Measurements from ENCODE around the gene RPP40. TPM values are rescaled to one million over a fixed set of nuclear protein-coding genes. Genes with fewer than 3 reads are reported as not detected.

Gene RPP40, protein sequence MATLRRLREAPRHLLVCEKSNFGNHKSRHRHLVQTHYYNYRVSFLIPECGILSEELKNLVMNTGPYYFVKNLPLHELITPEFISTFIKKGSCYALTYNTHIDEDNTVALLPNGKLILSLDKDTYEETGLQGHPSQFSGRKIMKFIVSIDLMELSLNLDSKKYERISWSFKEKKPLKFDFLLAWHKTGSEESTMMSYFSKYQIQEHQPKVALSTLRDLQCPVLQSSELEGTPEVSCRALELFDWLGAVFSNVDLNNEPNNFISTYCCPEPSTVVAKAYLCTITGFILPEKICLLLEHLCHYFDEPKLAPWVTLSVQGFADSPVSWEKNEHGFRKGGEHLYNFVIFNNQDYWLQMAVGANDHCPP
- 19.3 and 23.2 TPM in 2 replicates for total RNA-seq (ENCODE audit: low replicate concordance)

DNA sequence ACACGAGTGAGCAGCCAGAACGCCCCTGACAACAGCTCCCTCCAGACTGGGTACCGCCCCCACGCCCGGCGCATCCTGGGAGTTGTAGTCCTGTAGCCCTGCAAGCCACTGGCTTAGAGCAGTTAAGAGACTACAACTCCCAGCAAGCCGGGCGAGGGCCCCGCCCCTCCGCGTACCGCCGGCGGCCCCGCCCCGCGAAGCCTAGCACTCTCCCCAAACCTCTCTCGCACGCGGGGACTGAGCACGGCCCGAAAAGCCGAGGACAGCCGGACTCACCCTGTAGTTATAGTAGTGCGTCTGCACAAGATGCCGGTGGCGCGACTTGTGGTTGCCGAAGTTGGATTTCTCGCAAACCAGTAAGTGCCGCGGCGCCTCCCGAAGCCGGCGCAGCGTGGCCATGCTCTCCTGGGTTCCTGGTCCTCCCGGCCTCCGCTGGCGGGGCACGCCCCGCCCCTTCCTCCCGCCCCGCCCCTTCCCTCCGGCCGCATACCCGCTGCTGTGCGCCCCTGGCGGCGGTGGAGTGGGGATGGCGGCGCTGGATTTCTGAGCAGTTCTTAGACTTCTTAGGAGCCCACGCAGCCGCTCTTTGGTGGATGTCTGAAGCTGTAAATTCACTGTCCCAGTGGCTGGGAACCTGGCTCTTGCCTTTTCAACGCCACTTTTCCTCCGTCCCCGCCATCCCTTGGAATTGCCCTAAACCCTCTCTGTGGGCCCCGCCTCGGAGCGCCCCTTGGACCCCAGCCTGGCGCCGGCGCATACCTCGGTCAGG, at the start of gene RPP40:
Gene RPP40, minus strand, starts transcription at position 434 of the 769 bp plus-strand sequence. Its CDS starts 35 bp downstream, at position 399.
- Histone ChIP-seq H3K4me2 (peak within 1 kb of the TSS; percentile 79), H3K9ac (no peak within 1 kb of the TSS), H3F3A (ENCODE audit: low read depth) (no peaks in the 10 kb centered on the region), H3K79me2 (ENCODE audit: low read depth) (no peaks in the 10 kb centered on the region), H4K20me1 (ENCODE audit: low read depth) (no peaks in the 10 kb centered on the region), H3K27ac (no peak within 1 kb of the TSS), H3K4me1 (no peaks in the 10 kb centered on the region), H3K9me3 (ENCODE audit: low read depth) (no peaks in the 10 kb centered on the region), H3K27me3 (no peaks in the 10 kb centered on the region), H3K36me3 (no peaks in the 10 kb centered on the region), H2AFZ (replicated peaks) (peak within 1 kb of the TSS; percentile 98), H3K4me3 (peak within 1 kb of the TSS; percentile 64)
- peaks cover 14% of the 10 kb centered on the region for H3K36me3 Mint-ChIP-seq
- peak within 1 kb of the TSS; percentile 91 for H3K4me3 Mint-ChIP-seq
- peak within 1 kb of the TSS; percentile 97 for H3K27ac Mint-ChIP-seq
- H3K9me3 Mint-ChIP-seq, result no peaks in the 10 kb centered on the region
- DNase-seq (ENCODE audit: low spot score), result peak; percentile 97
- TF ChIP-seq EZH2phosphoT487 (IDR thresholded peaks at IDR 0.05), result no peak
- peak; percentile 89 for TF ChIP-seq CTCF (IDR thresholded peaks at IDR 0.05)
- H3K27me3 Mint-ChIP-seq (ENCODE audit: insufficient read depth, low read depth), result peaks cover 2% of the 10 kb centered on the region
- H3K4me1 Mint-ChIP-seq, result peaks cover 10% of the 10 kb centered on the region

- no peak overlapping the region for H2AFZ ChIP-seq (replicated peaks)
- H3K79me2 ChIP-seq (ENCODE audit: low read depth), result no peaks in the 10 kb centered on the region
- Mint-ChIP-seq H3K4me1 (no peaks in the 10 kb centered on the region), H3K4me3 (no peak overlapping the region), H3K9me3 (peaks cover 24% of the 10 kb centered on the region), H3K36me3 (peaks cover 7% of the 10 kb centered on the region), H3K27me3 (ENCODE audit: insufficient read depth, low read depth) (no peaks in the 10 kb centered on the region), H3K27ac (no peak overlapping the region)
- H3K4me3 ChIP-seq, result no peak overlapping the region
- H3K9me3 ChIP-seq (ENCODE audit: low read depth), result no peaks in the 10 kb centered on the region
- H3K27ac ChIP-seq, result no peak overlapping the region
- no peaks in the 10 kb centered on the region for H3F3A ChIP-seq (ENCODE audit: low read depth)
- H3K4me2 ChIP-seq, result no peak overlapping the region
- DNase-seq (ENCODE audit: low spot score), result no peak
- no peaks in the 10 kb centered on the region for H4K20me1 ChIP-seq (ENCODE audit: low read depth)
- H3K4me1 ChIP-seq, result no peaks in the 10 kb centered on the region
- H3K9ac ChIP-seq, result no peak overlapping the region
- TF ChIP-seq EZH2 (IDR thresholded peaks at IDR 0.05), result no peak
- no peak for TF ChIP-seq EZH2phosphoT487 (IDR thresholded peaks at IDR 0.05)
- TF ChIP-seq CTCF (IDR thresholded peaks at IDR 0.05), result no peak
- H3K36me3 ChIP-seq, result no peaks in the 10 kb centered on the region
- H3K27me3 ChIP-seq, result no peaks in the 10 kb centered on the region
Observed at GRCh38 chr6:5053038-5053437, 49.2 kb upstream of the RPP40 start.

- no peak for TF ChIP-seq EZH2 (IDR thresholded peaks at IDR 0.05)
- TF ChIP-seq EZH2phosphoT487 (IDR thresholded peaks at IDR 0.05), result no peak
- TF ChIP-seq CTCF (IDR thresholded peaks at IDR 0.05), result no peak
- Mint-ChIP-seq H3K36me3 (peaks cover 7% of the 10 kb centered on the region), H3K27ac (no peak overlapping the region), H3K27me3 (ENCODE audit: insufficient read depth, low read depth) (no peaks in the 10 kb centered on the region), H3K4me3 (no peak overlapping the region), H3K9me3 (peaks cover 26% of the 10 kb centered on the region), H3K4me1 (no peaks in the 10 kb centered on the region)
- no peak for DNase-seq (ENCODE audit: low spot score)
- Histone ChIP-seq H2AFZ (replicated peaks) (no peak overlapping the region), H3K27ac (no peak overlapping the region), H3K79me2 (ENCODE audit: low read depth) (no peaks in the 10 kb centered on the region), H3K9me3 (ENCODE audit: low read depth) (no peaks in the 10 kb centered on the region), H3K9ac (no peak overlapping the region), H3K27me3 (no peaks in the 10 kb centered on the region), H4K20me1 (ENCODE audit: low read depth) (no peaks in the 10 kb centered on the region), H3K4me1 (no peaks in the 10 kb centered on the region), H3K4me2 (no peak overlapping the region), H3F3A (ENCODE audit: low read depth) (no peaks in the 10 kb centered on the region), H3K4me3 (no peak overlapping the region), H3K36me3 (no peaks in the 10 kb centered on the region)
Observed at GRCh38 chr6:5051394-5051793, 47.6 kb upstream of the RPP40 start.

Measured in neural progenitor cell (in vitro differentiated cells).